ENCODE data around the gene BSPRY. TPM values are rescaled to one million over a fixed set of nuclear protein-coding genes. Genes with fewer than 3 reads are reported as not detected.

BSPRY gene
- total and polyA plus RNA-seq, 2 of the 13 experiments (the other 11 are each of a cell fraction or from before 2014, with no cell fraction given): 0.09 to 0.26 TPM

- Histone ChIP-seq H2AFZ (ENCODE audit: low read length) (no peak overlapping the region), H3K9me3 (ENCODE audit: low read length) (no peaks in the 10 kb centered on the region), H3K4me2 (ENCODE audit: low read depth, low read length) (no peak overlapping the region), H3K27ac (ENCODE audit: extremely low read length, insufficient read depth, low read length) (no peak overlapping the region), H3K4me1 (ENCODE audit: insufficient read depth, low read length) (peaks cover 15% of the 10 kb centered on the region), H3K27me3 (ENCODE audit: control insufficient read depth in 1 of 2, insufficient read depth in 2 of 2, low read length in 2 of 2) (no peaks in the 10 kb centered on the region), H3K9ac (ENCODE audit: insufficient read depth, low read depth, low read length) (no peak overlapping the region), H3K79me2 (ENCODE audit: insufficient read depth, low read length) (no peaks in the 10 kb centered on the region), H3K4me3 (replicated peaks in 1 of 3; ENCODE audit: insufficient read depth in 1 of 3, low read depth in 2 of 3, low read length in 3 of 3) (no peak overlapping the region), H3K36me3 (replicated peaks in 1 of 2; ENCODE audit: control insufficient read depth in 1 of 2, insufficient read depth in 2 of 2, low read length in 2 of 2) (no peaks in the 10 kb centered on the region), H4K20me1 (ENCODE audit: insufficient read depth, low read length) (no peaks in the 10 kb centered on the region)
- ChIA-PET CTCF (ENCODE audit: low intra/inter-chr PET ratio, low total read pairs) (no interaction called here), POLR2A (no interaction called here)
- TF ChIP-seq ZNF558 (CRISPR knock-in tag; IDR thresholded peaks at IDR 0.05; ENCODE audit: borderline replicate concordance) (no peak), ZNF629 (CRISPR knock-in tag; conservative IDR thresholded peaks at IDR 0.05) (peak; percentile 57; the same call in 1 of the 2 replicates)
- intact Hi-C loops (cut with micrococcal nuclease; ENCODE audit: unreplicated experiment) (no loop called here), in situ Hi-C loops (cut with HindIII; ENCODE audit: extremely low pct_ligation_motif_present, low pct_unique_long_range_greater_than_20kb) (no loop called here)
- FAIRE-seq (no peak), ATAC-seq (no peak), DNase-seq (ENCODE audit: low spot score) (no peak)
- 92% methylated on average over 2 of the region's 2 CpGs for WGBS (ENCODE audit: low lambda C conversion rate)
- BruUV-seq (replicated peaks): no TSS peak
Observed at GRCh38 chr9:113337714-113338113, 11.6 kb upstream of the BSPRY start.

DNA sequence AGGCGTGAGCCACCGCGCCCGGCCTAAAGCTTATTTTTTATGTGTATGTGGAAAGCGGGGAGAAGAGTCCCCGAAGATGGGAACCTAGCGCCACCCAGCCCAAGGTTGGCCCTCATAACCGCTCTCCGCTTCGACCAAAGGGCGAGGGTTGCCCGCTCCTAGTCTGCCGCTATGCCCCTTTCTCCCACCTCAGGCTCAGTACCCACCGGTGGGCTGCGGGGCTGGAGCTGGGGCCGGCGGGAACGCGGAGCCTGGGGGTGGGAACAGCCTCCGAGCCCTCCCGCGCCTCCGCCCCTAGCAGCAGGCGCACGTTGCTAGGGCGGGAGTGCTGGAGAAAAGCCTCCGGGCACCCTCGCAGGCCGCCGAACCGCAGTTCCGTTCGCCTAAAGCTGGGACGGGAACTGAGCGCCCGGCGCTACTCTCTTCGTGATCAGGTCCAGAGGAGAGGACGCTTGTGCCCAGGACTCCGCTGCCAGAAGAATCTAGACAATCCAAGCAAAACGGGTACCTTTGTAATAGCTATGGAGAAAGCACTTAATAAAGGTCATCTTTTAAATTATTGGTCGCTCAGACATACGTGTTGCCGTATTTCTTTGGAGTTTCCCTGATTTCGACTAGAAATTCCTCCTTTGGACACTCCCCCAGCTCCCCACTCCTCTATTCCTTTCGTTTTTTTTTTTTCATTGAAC, 9.2 kb upstream of the BSPRY start, which contains the start of gene WDR31:
TSS of gene WDR31 (minus strand) at position 265 of the 689 bp plus-strand sequence. CDS start 8,253 bp downstream, outside the sequence.
- WGBS (ENCODE audit: low lambda C conversion rate): 4% methylated on average over 14 of the region's 46 CpGs
- Histone ChIP-seq H3K4me2 (ENCODE audit: low read depth, low read length) (peak within 1 kb of the TSS; percentile 93), H3K9me3 (ENCODE audit: low read length) (no peaks in the 10 kb centered on the region), H4K20me1 (ENCODE audit: insufficient read depth, low read length) (no peaks in the 10 kb centered on the region), H3K79me2 (ENCODE audit: insufficient read depth, low read length) (no peaks in the 10 kb centered on the region), H3K9ac (ENCODE audit: insufficient read depth, low read depth, low read length) (peak within 1 kb of the TSS; percentile 66), H3K27me3 (ENCODE audit: control insufficient read depth in 1 of 2, insufficient read depth in 2 of 2, low read length in 2 of 2) (no peaks in the 10 kb centered on the region), H3K4me3 (replicated peaks in 1 of 3; ENCODE audit: insufficient read depth in 1 of 3, low read depth in 2 of 3, low read length in 3 of 3) (peak within 1 kb of the TSS; percentile 65 to 79 (median 65)), H2AFZ (ENCODE audit: low read length) (peak within 1 kb of the TSS; percentile 93), H3K36me3 (replicated peaks in 1 of 2; ENCODE audit: control insufficient read depth in 1 of 2, insufficient read depth in 2 of 2, low read length in 2 of 2) (no peaks in the 10 kb centered on the region), H3K27ac (ENCODE audit: extremely low read length, insufficient read depth, low read length) (peak within 1 kb of the TSS; percentile 53), H3K4me1 (ENCODE audit: insufficient read depth, low read length) (peaks cover 28% of the 10 kb centered on the region)
- CTCF ChIA-PET (ENCODE audit: low intra/inter-chr PET ratio, low total read pairs): no interaction called here
- in situ Hi-C loops (cut with HindIII; ENCODE audit: extremely low pct_ligation_motif_present, low pct_unique_long_range_greater_than_20kb) (no loop called here), intact Hi-C loops (cut with micrococcal nuclease; ENCODE audit: unreplicated experiment) (loop anchor here (1.0 to 5.0 kb wide), 2 partner anchors 62 to 66 kb away; partner anchors contain the start of gene ALAD)
- BruUV-seq (replicated peaks): no TSS peak
- peak; percentile 96 for ATAC-seq
- DNase-seq (ENCODE audit: low spot score): peak; percentile 73
- POLR2A ChIA-PET: interaction anchor here (0.7 to 2.2 kb wide), 20 partner anchors 10 to 317 kb away, joined by 3 to 23 read pairs (median 3); partner anchors contain the start of genes ALAD, BSPRY, C9orf43 and CDC26
- no peak for FAIRE-seq
- no peak for TF ChIP-seq ZUFSP (CRISPR knock-in tag; IDR thresholded peaks at IDR 0.05; ENCODE audit: borderline replicate concordance)
- peak; percentile 75; the same call in 1 of the 2 replicates for TF ChIP-seq ZNF619 (CRISPR knock-in tag; IDR thresholded peaks at IDR 0.05)
- no peak; the same call in 1 of the 2 replicates for TF ChIP-seq MEIS2 (CRISPR knock-in tag; IDR thresholded peaks at IDR 0.05)
- no peak; the same call in none of the 2 replicates for TF ChIP-seq ZNF629 (CRISPR knock-in tag; conservative IDR thresholded peaks at IDR 0.05)
- no peak for TF ChIP-seq SRSF4 (IDR thresholded peaks at IDR 0.05; ENCODE audit: low read depth, low read length, poor library complexity, severe bottlenecking)
- TF ChIP-seq CBX5 (CRISPR knock-in tag; IDR thresholded peaks at IDR 0.05; ENCODE audit: borderline replicate concordance): peak; percentile 95; the same call in 1 of the 2 replicates
- TF ChIP-seq SNAPC4 (CRISPR knock-in tag; IDR thresholded peaks at IDR 0.05): no peak
- TF ChIP-seq ZNF430 (CRISPR knock-in tag; IDR thresholded peaks at IDR 0.05): peak; percentile 92
- TF ChIP-seq SIN3B (IDR thresholded peaks at IDR 0.05; ENCODE audit: low read length): peak; percentile 83
